Dermis microvascular lymphatic vessel endothelial cell (primary cell): ENCODE data around the gene MGMT. TPM values are rescaled to one million over a fixed set of nuclear protein-coding genes. Genes with fewer than 3 reads are reported as not detected.

Experiments
- DNase-seq, 2 donors: peaks; one replicate each; pipeline versions ENCODE4 v3.0.0 to v3.0.0-alpha.2; 2010; ENCODE audit warnings: low read depth in 2 of 2
- total RNA-seq: library from RNA; depleted of rRNA; stranded (reverse); fragments of >200 nt; gene quantifications from 2 replicates; pipeline ENCODE4 v1.2.1, GENCODE V29; 2014

MGMT gene
- total RNA-seq, 1 donor from 2014 or later: 9.6 TPM

- DNase-seq: no peak
Measured at GRCh38 chr10:129450391-129450790, 16.6 kb upstream of the MGMT start.

- DNase-seq: peak; percentile 15 to 50
Measured at GRCh38 chr10:129455625-129456024, 11.4 kb upstream of the MGMT start.

GRCh38 chr10:129459762-129460539, 7.1 kb upstream of the MGMT start:
- DNase-seq: no peak

- no peak for DNase-seq
Measured at GRCh38 chr10:129462257-129462795, 4.7 kb upstream of the MGMT start.

- no peak for DNase-seq
Measured at GRCh38 chr10:129464251-129464650, 2.8 kb upstream of the MGMT start.

- no peak for DNase-seq
Measured at GRCh38 chr10:129465796-129466702, 992 bp upstream of the MGMT start.

GRCh38 chr10:129467359-129468064, 471 bp downstream of the MGMT start:
- DNase-seq: peak in 1 of 2 donors; percentile 22

- no peak for DNase-seq
Measured at GRCh38 chr10:129468187-129468586, 1.1 kb downstream of the MGMT start.

- no peak for DNase-seq
Measured at GRCh38 chr10:129470103-129470851, 3.2 kb downstream of the MGMT start.

- DNase-seq: no peak
Measured at GRCh38 chr10:129471447-129472175, 4.6 kb downstream of the MGMT start.

GRCh38 chr10:129472696-129473555, 5.9 kb downstream of the MGMT start:
- DNase-seq: no peak

GRCh38 chr10:129474642-129475041, 7.6 kb downstream of the MGMT start:
- no peak for DNase-seq

- no peak for DNase-seq
Measured at GRCh38 chr10:129476431-129476830, 9.4 kb downstream of the MGMT start.

GRCh38 chr10:129477051-129477450, 10.0 kb downstream of the MGMT start:
- DNase-seq: no peak

GRCh38 chr10:129481641-129482040, 14.6 kb downstream of the MGMT start:
- no peak for DNase-seq

GRCh38 chr10:129483430-129484010, 16.5 kb downstream of the MGMT start:
- DNase-seq: no peak

- no peak for DNase-seq
Measured at GRCh38 chr10:129486805-129487204, 19.8 kb downstream of the MGMT start.

GRCh38 chr10:129491123-129491734, 24.2 kb downstream of the MGMT start:
- peak; percentile 3 to 12 for DNase-seq
